OCI-LY1 (cell line): ENCODE measurements around the gene NEXN.

Experiments used
- EZH2 ChIP-seq: fragments of 200-600 bp; sonication (generic), shearing (Covaris generic); IDR thresholded peaks from 2 replicates; pipeline ENCODE4 v1.8.0; 2017; ENCODE audit warnings: borderline replicate concordance, mixed run types, mild to moderate bottlenecking, antibody characterized with exemption, low read length, moderate library complexity, mixed read lengths
- TF ChIP-seq, protein P1 (sequence below): fragments of 200-600 bp; sonication (generic), shearing (Covaris generic); IDR thresholded peaks from 2 replicates; pipeline ENCODE4 v1.5.1; 2017; ENCODE audit warnings: mild to moderate bottlenecking, antibody characterized with exemption, low read length, moderate library complexity, mixed read lengths

- TF ChIP-seq, protein P1, sequence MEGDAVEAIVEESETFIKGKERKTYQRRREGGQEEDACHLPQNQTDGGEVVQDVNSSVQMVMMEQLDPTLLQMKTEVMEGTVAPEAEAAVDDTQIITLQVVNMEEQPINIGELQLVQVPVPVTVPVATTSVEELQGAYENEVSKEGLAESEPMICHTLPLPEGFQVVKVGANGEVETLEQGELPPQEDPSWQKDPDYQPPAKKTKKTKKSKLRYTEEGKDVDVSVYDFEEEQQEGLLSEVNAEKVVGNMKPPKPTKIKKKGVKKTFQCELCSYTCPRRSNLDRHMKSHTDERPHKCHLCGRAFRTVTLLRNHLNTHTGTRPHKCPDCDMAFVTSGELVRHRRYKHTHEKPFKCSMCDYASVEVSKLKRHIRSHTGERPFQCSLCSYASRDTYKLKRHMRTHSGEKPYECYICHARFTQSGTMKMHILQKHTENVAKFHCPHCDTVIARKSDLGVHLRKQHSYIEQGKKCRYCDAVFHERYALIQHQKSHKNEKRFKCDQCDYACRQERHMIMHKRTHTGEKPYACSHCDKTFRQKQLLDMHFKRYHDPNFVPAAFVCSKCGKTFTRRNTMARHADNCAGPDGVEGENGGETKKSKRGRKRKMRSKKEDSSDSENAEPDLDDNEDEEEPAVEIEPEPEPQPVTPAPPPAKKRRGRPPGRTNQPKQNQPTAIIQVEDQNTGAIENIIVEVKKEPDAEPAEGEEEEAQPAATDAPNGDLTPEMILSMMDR, result no peak
- TF ChIP-seq EZH2, result no peak
Measured at GRCh38 chr1:77978293-77978968, 90.0 kb downstream of the NEXN start.
